ENCODE results near the gene GFRA4.

Gene GFRA4

GRCh38 chr20:3696745-3697587 lies 33.8 kb upstream of the GFRA4 start:
- H3K36me3 Mint-ChIP-seq (ENCODE audit: low read depth) = no peaks in the 10 kb centered on the region

GRCh38 chr20:3696200-3696599 lies 33.0 kb upstream of the GFRA4 start:
- H3K36me3 Mint-ChIP-seq (ENCODE audit: low read depth) = no peaks in the 10 kb centered on the region
- H3K4me3 Mint-ChIP-seq = no peak overlapping the region
- peaks cover 9% of the 10 kb centered on the region for H3K4me1 Mint-ChIP-seq
- H3K9me3 Mint-ChIP-seq = no peaks in the 10 kb centered on the region
- H3K27ac Mint-ChIP-seq = no peak overlapping the region
- H3K27me3 Mint-ChIP-seq (ENCODE audit: low read depth) = no peaks in the 10 kb centered on the region
- TF ChIP-seq, protein P1, sequence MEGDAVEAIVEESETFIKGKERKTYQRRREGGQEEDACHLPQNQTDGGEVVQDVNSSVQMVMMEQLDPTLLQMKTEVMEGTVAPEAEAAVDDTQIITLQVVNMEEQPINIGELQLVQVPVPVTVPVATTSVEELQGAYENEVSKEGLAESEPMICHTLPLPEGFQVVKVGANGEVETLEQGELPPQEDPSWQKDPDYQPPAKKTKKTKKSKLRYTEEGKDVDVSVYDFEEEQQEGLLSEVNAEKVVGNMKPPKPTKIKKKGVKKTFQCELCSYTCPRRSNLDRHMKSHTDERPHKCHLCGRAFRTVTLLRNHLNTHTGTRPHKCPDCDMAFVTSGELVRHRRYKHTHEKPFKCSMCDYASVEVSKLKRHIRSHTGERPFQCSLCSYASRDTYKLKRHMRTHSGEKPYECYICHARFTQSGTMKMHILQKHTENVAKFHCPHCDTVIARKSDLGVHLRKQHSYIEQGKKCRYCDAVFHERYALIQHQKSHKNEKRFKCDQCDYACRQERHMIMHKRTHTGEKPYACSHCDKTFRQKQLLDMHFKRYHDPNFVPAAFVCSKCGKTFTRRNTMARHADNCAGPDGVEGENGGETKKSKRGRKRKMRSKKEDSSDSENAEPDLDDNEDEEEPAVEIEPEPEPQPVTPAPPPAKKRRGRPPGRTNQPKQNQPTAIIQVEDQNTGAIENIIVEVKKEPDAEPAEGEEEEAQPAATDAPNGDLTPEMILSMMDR (IDR thresholded peaks at IDR 0.05; ENCODE audit: unreplicated experiment in 3 of 3) = peak in 2 of 3 experiments; percentile 20 to 26

More at GRCh38 chr20:3696745-3697587, 33.8 kb upstream of the GFRA4 start:
- Mint-ChIP-seq H3K4me1 (peaks cover 9% of the 10 kb centered on the region), H3K27ac (no peak overlapping the region), H3K9me3 (no peaks in the 10 kb centered on the region), H3K4me3 (no peak overlapping the region), H3K27me3 (ENCODE audit: low read depth) (no peaks in the 10 kb centered on the region)
- TF ChIP-seq, protein P1 (IDR thresholded peaks at IDR 0.05; ENCODE audit: unreplicated experiment in 3 of 3) = no peak

- no peak overlapping the region for H3K4me3 Mint-ChIP-seq
- TF ChIP-seq, protein P1 (IDR thresholded peaks at IDR 0.05; ENCODE audit: unreplicated experiment in 3 of 3) = no peak
- H3K27ac Mint-ChIP-seq = no peak overlapping the region
Measured at GRCh38 chr20:3694864-3695263, 31.7 kb upstream of the GFRA4 start.

GRCh38 chr20:3693376-3693775 lies 30.2 kb upstream of the GFRA4 start:
- H3K36me3 Mint-ChIP-seq (ENCODE audit: low read depth) = no peaks in the 10 kb centered on the region
- peaks cover 8% of the 10 kb centered on the region for H3K4me1 Mint-ChIP-seq
- H3K4me3 Mint-ChIP-seq = no peak overlapping the region
- no peaks in the 10 kb centered on the region for H3K9me3 Mint-ChIP-seq
- H3K27ac Mint-ChIP-seq = no peak overlapping the region
- TF ChIP-seq, protein P1 (IDR thresholded peaks at IDR 0.05; ENCODE audit: unreplicated experiment in 3 of 3) = no peak
- no peaks in the 10 kb centered on the region for H3K27me3 Mint-ChIP-seq (ENCODE audit: low read depth)

More at GRCh38 chr20:3694864-3695263, 31.7 kb upstream of the GFRA4 start:
- no peaks in the 10 kb centered on the region for H3K27me3 Mint-ChIP-seq (ENCODE audit: low read depth)
- no peaks in the 10 kb centered on the region for H3K36me3 Mint-ChIP-seq (ENCODE audit: low read depth)
- no peaks in the 10 kb centered on the region for H3K9me3 Mint-ChIP-seq
- peaks cover 9% of the 10 kb centered on the region for H3K4me1 Mint-ChIP-seq

GRCh38 chr20:3692706-3693294 lies 29.6 kb upstream of the GFRA4 start:
- no peak overlapping the region for H3K27ac Mint-ChIP-seq
- TF ChIP-seq, protein P1 (IDR thresholded peaks at IDR 0.05; ENCODE audit: unreplicated experiment in 3 of 3) = no peak

More at GRCh38 chr20:3692706-3693294, 29.6 kb upstream of the GFRA4 start:
- Mint-ChIP-seq H3K4me1 (peaks cover 8% of the 10 kb centered on the region), H3K36me3 (ENCODE audit: low read depth) (no peaks in the 10 kb centered on the region), H3K27me3 (ENCODE audit: low read depth) (no peaks in the 10 kb centered on the region), H3K4me3 (no peak overlapping the region), H3K9me3 (no peaks in the 10 kb centered on the region)
